GM19025 (cell line): ENCODE results near the gene HEPACAM.

Experiments
- ATAC-seq: cut with Tn5 transposase; IDR thresholded peaks from one replicate; pipeline ENCODE4 v1.9.1; 2021; ENCODE audit warnings: mild to moderate bottlenecking, low read depth, moderate library complexity; ENCODE audit not compliant: unreplicated experiment

HEPACAM gene

DNA sequence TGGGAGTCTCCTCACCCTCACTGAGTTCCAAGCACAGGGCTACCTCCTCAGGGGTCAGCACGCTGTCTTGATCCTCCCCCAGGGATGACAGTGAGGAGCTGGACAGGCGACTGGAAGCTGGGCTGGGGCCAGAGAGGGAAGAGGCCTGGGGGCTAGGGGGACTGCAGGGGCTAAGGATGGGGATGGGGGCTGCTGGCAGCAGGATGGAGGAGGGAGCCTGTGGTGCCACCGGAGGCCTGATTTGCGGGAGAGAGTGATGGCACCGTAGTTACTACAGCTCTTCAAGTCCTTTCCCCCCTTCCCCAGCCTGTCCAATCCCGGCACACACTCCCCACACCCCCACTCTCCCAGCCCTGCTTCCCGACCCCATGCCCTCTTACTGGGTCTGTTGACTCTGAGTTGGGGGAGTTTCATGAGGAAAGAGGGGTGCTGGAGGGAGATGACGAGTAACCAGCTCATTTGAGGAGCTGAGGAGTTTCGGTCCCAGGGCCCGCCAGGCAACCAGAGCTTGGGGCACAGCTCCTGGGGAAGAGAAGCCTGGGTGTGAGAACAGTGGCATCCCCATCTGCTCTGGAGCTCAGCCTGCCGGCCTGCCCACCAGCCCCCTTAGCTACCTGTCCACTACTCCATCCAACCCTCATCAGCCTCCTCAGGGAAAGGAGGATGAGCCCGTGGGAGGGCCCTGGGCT, 48.7 kb downstream of the HEPACAM start:
- ATAC-seq, result no peak

DNA sequence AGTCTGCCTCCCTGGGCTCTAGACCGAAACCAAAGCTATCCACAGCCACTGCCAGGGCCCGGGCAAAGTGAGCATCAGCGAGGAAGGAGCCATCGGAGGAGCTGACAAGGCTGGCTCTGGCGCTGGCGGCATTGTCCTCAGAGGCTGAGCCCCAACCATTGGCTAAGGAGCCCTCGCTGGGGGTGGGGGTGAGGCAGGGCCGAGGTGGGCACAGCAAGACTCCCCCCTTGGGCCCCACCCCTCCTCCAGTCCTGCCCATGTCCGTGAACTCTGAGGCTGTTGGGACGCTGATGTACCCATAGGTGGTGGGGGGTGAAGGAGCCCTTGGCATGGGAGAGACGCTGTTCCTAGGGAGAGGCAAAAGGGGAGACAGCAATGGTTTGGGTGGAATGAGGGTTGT, 49.4 kb downstream of the HEPACAM start:
- no peak for ATAC-seq

DNA sequence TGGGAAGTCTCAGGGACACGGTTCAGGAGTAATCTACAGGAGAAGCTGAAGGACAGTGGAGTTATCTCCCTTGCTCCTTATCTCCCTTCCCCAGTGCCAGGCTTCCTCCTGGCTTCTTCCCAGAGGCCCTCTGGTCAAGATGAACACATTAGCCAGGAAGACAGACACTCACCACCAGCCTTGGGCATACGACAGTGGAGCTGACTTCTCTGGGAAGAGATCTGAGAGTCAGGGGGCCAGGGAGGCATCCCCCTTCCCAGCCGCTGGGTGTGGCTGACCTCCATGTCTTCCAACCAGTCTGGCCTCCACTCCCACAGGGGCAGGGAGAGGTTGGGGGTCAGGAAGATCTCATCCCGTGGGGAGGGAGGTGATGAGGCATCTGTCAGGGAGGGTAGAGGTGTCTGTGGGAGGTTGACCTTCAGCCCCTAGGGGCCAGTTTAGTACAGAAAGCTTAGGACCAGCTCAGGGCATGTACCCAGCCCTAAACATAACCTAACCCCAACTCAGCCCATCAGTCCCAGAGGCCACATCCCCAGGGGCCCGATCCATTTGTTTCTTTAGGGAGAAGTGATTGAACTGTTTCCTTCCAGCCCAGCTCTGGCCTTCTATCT, 50.9 kb downstream of the HEPACAM start:
- no peak for ATAC-seq

DNA sequence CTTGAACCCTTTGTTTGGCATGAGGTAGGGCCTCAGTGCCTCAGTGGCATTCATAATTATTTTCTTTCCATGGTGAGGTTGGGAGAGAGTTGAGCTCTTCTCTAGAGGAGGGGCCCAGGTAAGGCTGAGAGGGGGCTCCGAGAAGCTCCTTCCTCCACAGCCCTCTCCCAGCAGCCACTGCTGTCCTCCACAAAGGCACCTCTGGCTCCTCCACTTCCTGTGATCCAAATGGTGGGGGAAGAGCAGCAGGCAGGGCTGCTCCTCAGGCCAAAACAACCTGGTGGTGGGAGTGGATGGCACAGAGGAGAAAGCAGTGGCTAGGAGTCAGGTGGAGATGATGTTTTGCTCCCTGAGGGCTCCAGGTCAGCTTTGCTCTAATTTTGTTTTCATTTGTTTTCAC, 51.5 kb downstream of the HEPACAM start:
- ATAC-seq, result no peak

DNA sequence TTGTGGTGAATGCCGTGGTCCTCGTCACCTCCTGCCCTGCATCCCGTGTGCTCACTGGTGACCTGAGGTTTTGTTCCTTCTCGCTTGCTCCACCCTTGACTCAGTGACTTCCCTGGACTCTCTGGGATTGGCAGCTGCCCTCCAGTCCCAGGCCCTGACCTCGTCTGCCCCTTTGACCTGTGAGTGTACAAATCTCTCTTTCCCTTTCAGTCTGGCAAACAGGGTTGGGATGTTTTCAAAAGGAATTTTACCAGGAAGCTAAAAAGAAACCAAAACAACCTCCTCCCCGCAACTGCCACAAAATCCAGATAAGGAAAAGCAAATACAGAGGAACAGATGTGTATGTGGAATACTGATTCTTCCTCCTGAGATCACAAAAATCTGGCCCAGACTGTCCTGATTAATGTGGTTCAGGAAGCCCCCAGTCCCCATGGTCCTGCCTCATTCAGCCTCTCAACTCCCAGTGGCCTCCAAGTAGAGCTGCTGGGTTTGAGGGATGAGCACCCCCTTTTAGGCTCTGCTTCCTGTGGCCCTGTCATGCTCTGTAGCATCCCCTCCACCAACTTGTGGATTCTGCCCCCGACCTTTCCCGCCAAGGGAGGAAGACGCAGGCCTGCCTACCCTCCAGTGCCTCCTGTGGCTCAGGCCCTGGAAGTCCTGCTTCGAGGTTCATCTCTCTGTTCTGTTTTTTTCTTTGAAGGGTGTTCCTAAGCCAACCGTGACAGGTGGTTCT, 53.3 kb downstream of the HEPACAM start:
- ATAC-seq, result no peak

DNA sequence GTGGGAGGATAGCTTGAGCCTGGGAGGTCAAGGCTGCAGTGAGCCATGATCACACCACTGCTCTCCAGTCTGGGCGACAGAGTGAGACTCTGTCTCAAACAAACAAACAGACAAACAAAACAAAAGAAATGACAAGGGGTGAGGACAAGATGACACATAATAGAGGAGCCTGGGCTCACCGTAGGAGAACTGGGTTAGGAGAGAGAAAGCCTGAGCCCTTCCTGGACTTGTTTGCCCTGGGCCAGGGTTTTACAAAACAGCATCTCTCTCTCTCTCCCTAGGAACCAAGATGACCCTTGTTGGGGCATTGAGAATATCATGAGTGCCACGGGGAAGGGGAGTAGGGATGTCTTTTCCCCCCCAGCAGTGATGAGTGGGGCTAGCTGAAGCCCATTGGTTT, 54.9 kb downstream of the HEPACAM start:
- no peak for ATAC-seq

DNA sequence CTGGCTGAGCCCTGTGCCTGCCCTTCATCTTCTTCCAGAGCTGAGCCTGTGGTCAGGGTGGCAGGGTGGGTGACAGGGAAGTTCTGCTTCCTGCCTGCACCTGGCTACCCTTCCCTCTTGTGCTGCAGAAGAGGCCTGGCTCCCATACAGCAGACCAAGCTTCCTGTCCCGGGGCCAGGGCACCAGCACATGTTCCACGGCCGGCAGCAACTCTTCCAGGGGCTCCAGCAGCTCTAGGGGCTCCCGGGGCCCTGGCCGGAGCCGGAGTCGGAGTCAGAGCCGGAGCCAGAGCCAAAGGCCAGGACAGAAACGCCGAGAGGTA, 55.6 kb downstream of the HEPACAM start:
- ATAC-seq, result no peak

DNA sequence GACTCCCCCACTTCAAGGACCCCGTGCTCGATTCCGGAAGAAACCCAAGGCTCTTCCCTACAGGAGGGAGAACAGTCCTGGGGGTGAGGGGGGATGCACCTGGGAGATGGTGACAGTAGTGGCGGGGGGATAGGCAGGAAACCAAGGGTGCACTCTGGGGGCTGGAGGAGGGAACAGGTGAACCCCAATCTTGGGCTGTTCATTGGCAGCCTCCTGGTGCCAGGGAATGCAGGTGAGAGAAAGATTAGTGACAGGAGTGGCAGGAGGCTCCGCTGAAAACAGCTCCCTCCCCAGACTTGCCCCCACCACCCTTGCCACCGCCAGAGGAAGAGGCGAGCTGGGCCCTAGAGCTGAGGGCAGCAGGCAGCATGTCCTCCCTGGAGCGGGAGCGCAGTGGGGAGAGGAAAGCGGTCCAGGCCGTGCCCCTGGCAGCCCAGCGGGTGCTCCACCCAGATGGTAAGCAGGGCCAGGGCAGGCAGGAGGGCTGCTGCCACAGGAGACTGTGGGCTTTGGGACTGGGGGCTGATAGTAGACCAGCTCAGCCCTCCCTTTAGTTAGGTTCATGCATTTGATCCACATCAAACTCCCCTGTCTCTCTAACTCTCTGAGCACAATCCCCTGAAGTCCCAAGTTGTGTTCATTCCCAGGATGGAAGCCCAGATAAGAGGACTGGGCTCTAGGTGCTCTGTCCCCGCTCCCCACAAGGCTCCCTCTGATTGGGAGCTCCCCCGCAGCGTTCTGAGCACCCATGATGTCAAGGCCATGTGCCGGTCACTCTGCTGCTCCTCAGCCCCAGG, 56.2 kb downstream of the HEPACAM start:
- no peak for ATAC-seq

DNA sequence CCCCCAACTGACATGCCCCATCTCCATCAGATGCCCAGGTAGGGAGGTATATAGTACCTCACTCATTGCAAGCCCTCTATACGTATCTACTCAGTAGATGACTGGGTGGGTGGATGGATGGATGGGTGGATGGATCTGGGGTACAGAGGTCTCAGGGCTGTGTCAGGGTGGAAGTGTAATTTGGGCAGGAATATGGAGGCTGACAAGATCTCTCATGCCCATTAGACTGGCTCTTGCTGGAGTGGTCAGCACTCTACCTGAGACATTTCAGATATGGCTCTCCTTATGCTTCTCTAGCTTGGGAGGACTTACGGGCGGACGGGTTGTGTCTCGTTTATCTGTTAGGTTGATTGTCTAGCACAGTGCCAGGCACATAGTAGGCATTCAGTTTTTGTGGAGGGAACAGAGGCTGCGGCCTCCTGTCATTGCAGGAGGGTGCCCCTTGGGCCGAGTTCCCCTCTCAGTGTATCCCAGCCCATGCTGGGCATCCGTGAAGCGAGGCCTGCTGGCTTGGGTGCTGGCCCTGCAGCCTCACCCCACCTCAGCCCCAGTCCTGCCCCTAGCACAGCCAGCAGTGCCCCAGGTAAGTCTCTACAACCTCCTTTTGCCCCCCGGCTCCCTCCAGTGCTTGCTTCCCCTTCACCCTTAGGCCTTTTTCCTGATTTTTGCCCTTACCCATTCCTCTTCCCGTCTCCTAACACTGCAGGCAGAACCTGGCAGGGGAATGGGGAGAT, 56.9 kb downstream of the HEPACAM start:
- ATAC-seq, result no peak

DNA sequence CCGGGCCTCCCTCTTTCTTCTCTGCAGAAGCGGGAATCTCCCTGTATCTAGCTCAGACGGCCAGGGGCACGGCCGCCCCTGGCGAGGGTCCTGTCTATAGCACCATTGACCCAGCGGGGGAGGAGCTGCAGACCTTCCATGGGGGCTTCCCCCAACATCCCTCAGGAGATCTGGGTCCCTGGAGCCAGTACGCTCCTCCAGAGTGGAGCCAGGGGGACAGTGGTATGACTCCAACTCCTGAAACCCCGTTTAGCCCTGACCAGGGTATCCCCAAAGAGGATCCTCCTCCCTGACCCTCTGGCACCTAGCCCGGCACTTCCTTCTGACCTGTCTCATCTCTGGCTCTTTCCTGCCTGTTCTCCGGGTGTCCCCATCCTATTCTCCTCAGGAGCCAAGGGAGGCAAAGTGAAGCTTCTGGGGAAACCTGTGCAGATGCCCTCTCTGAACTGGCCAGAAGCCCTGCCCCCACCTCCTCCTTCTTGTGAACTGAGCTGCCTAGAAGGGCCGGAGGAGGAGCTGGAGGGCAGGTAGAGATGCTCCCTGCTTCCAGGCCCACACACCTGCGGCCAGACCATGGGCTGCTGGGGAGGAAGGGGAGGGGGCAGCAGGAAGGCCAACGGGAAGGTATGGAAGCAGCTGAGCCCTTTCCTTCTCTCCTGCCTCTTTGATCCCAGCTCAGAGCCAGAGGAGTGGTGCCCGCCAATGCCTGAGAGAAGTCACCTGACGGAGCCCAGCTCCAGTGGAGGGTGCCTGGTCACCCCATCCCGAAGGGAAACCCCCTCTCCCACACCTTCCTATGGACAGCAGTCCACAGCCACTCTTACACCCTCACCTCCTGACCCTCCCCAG, 57.7 kb downstream of the HEPACAM start:
- ATAC-seq, result no peak

DNA sequence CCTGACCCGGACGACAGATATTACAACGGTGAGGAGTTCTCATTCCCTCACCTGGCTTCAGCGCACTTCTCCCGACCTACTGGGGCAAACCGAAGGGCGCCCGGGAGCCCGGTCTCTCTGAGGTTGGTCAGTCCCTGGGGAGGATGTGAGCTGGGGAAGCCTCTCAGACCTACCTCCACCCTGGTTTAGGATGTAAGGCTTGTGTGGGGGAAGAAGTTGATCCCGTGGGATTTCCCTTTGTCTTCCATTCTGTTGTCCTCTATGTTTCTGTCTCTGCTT, 58.3 kb downstream of the HEPACAM start:
- no peak for ATAC-seq

DNA sequence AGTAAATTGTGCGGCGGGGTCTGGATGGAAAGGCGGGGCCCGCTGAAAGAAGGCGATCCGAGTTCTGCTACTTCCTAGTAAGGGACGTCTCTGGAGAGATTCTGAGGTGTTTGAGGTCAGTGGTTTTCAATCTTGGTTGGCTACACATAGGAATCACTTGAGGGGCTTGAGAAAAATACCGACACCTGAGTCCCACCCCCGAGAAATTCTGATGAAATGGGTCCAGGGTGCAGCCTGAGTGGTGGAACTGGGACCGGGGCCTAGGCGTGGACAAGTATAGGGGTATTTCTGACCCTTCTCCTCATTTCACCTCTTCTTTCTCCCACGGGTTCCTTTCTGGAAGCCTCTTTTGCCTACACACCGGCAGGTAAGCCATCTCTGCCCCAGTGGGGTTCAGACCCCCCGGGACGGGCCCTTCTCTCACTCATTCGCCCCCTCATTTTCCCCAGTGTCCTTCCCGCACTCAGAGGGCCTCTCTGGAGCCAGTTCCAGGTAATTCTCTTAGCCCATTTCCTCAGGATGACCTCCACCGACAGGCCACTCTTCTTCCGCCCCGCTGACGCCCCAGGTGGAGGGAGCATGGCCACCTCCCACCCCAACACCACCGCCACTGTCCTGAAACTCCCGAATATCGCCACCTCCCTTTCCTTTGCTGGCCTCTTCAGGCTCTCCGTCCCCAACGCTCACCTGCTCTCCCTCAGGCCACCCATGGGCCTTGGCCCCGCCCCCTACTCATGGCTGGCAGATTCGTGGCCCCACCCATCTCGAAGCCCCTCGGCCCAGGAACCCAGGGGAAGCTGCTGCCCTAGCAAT, 58.8 kb downstream of the HEPACAM start:
- no peak for ATAC-seq

DNA sequence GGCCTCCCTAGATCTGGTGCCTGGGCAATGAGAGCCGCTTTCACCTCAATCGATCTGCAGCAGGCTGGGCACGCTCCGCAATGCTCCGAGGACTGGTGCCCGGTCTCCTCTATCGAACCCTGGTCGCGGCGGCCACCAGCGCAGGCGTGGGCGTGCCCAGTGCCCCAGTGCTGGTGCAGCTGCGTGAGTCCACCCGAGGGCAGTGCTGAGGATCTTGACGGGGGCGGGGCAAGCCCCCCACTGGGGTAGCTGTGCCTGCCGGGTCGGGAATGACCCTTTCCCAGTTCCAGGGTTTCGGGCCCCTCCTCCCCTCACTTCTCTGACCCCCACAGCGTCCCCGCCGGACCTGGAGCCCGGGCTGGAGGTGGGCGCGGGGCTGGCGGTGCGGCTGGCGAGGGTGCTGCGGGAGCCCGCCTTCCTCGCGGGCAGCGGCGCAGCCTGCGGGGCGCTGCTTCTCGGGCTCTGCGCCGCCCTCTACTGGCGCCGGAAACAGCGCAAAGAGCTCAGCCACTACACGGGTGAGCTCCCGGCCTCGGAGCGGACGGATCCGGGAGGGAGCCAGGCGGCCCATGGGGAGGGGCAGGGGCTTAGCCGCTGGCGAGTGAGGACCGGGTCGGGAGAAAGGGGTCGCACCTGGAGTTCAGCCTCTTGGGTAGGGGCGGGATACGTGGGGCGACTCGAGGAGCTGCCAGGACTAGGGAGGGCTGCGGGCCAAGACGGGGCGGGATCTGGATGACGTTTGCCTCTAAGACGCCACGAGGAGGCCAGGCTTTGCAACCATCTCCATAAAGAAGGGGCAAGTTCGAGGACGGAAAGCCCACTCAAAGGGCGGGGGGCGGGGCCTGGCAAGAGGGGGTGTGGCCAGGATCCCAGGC, 59.7 kb downstream of the HEPACAM start:
- ATAC-seq, result peak; percentile 92

DNA sequence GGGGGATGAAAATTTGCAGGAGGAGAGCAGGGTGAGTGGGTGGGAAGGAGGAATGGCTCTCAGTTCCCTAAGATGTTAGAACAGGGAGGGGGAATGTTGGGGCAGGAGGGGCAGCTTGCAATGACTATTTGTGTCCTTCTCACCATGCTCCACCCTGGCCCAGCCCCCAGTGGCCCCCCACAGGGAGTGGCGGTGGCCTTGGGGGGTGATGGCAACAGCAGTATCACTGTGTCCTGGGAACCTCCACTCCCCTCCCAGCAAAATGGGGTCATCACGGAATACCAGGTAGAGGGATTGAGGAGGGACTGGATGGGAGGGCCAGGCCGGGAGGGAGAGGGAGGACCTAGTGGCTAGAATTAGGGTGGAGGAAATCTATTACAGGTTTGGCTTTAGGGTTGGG, 60.4 kb downstream of the HEPACAM start:
- no peak for ATAC-seq

DNA sequence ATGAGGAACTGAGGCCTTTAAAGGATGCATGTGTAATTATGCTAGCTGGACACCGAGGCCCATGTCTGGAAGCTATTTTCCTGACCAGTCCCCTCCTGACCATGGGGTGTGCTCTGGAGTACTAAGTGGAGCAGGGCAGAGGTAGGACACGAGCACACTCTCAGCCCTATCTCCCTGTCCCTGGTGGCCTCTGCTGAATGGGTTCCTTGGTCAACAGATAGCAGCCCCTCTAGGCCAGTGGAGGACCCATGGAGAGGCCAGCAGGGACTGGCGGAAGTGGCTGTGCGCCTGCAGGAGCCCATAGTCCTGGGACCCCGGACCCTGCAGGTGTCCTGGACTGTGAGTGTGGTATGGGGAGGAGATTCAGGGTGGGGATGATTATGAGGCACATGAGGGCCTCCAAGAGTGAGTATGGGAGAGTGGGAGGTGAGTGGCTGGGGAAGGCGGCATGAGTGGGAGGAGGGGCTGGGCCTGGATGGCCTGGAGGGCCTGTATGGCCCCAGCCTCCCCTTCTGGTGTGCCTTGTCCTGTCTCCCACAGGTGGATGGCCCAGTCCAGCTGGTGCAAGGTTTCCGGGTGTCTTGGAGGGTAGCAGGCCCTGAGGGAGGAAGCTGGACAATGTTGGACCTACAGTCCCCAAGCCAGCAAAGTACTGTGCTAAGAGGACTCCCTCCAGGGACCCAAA, 61.1 kb downstream of the HEPACAM start:
- ATAC-seq, result no peak

DNA sequence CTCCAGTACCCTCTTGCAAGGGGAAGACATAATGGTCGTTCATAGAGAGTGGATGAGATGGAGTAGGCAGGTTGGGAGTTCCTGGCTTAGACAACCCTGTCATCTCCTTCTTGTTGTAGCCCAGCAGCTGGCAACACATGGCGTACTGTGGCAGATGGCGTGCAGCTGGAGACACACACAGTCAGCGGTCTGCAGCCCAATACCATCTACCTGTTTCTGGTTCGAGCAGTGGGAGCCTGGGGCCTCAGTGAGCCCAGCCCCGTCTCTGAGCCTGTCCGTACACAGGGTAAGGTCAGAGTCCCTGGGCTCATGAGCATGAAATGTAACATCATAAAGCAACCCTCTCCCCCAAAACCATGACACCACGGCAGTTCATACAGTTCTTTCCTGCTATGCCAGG, 61.9 kb downstream of the HEPACAM start:
- no peak for ATAC-seq

DNA sequence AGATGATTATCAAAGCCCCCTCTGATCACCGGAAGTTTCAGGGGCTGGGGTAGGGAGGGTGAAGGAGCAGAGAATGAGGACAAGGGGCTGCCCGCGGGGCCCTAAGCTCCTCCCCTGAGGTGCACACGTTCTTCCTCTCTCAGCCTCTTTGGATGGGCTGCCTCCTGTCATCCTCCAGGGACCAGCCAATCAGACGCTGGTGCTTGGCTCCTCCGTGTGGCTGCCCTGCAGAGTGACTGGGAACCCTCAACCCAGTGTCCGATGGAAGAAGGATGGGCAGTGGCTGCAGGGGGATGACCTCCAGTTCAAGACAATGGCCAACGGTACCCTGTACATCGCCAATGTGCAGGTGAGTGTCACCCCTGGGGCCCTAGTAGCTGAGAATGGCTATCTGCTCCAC, 63.1 kb downstream of the HEPACAM start:
- ATAC-seq, result no peak

DNA sequence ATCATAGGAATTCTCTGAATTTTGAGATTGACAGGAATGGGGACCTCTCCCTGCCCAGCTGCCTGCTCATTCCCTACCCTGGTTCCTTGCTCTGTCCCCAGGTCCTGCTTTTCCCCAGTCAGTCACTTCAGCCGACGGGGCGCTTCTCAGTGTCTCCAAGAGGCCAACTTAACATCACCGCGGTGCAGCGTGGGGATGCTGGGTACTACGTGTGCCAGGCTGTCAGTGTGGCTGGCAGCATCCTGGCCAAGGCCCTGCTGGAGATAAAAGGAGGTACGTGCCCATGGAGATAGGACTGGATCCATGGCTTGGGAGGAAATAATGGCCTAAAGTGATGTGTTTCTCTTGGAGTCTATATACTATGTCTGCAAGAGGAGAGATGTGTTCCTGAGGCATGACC, 63.6 kb downstream of the HEPACAM start:
- no peak for ATAC-seq
